ENCODE data around the gene SLC1A4.
A peak's percentile ranks its signal among the peaks of the same experiment; 100 is the strongest.

Gene SLC1A4

GRCh38 chr2:65055422-65056214 lies 66.4 kb downstream of the SLC1A4 start:
- DNase-seq, result peak; percentile 73

- peak; percentile 98 for DNase-seq
Measured at GRCh38 chr2:65056215-65057053, 67.2 kb downstream of the SLC1A4 start, which contains the start of gene CEP68. TSS of gene CEP68 (plus strand) at chr2:65056416. CDS start at chr2:65069445, 13,029 bp downstream.

GRCh38 chr2:65057054-65057375 lies 67.8 kb downstream of the SLC1A4 start:
- no peak for DNase-seq

- DNase-seq, result no peak
Measured at GRCh38 chr2:65057391-65058052, 68.3 kb downstream of the SLC1A4 start.

- DNase-seq, result no peak
Measured at GRCh38 chr2:65059071-65059470, 69.9 kb downstream of the SLC1A4 start.

- peak; percentile 21 for DNase-seq
Measured at GRCh38 chr2:65061146-65061909, 72.1 kb downstream of the SLC1A4 start.

GRCh38 chr2:65061910-65062339 lies 72.7 kb downstream of the SLC1A4 start:
- DNase-seq, result peak; percentile 11

- no peak for DNase-seq
Measured at GRCh38 chr2:65062843-65063825, 73.9 kb downstream of the SLC1A4 start.

GRCh38 chr2:65064728-65065552 lies 75.7 kb downstream of the SLC1A4 start:
- DNase-seq, result peak; percentile 56

GRCh38 chr2:65067806-65068553 lies 78.8 kb downstream of the SLC1A4 start:
- no peak for DNase-seq

GRCh38 chr2:65069439-65069824 lies 80.2 kb downstream of the SLC1A4 start:
- no peak for DNase-seq

- no peak for DNase-seq
Measured at GRCh38 chr2:65070172-65070830, 81.1 kb downstream of the SLC1A4 start.

GRCh38 chr2:65070856-65071255 lies 81.7 kb downstream of the SLC1A4 start:
- no peak for DNase-seq

GRCh38 chr2:65071499-65072180 lies 82.4 kb downstream of the SLC1A4 start:
- DNase-seq, result no peak

- DNase-seq, result no peak
Measured at GRCh38 chr2:65072181-65072970, 83.2 kb downstream of the SLC1A4 start.
